K562 (cell line): Measurements from ENCODE around the gene CGB3.

Source experiments
- FOS ChIP-seq: IDR thresholded peaks from 3 replicates; pipeline ENCODE4 v1.6.1; 2011; ENCODE audit not compliant: insufficient read length; ENCODE audit errors: extremely low read depth
- GTF2F1 ChIP-seq: IDR thresholded peaks from 2 replicates; pipeline ENCODE4 v1.6.1; 2011; ENCODE audit warnings: low read depth, low read length, improper control_type of control experiment
- HNRNPLL ChIP-seq: fragments of 200-400 bp; formaldehyde crosslinking; IDR thresholded peaks from 2 replicates; pipeline ENCODE4 v1.6.1; 2017; ENCODE audit warnings: low read length, low read depth, mild to moderate bottlenecking; ENCODE audit not compliant: poor library complexity, severe bottlenecking
- HSF4 ChIP-seq: fragments of 250-450 bp; sonication (Bioruptor Pico); IDR thresholded peaks from 2 replicates; pipeline ENCODE4 v2.1.2; 2022; ENCODE audit warnings: mild to moderate bottlenecking, moderate library complexity, borderline replicate concordance
- MYC ChIP-seq, 2 experiments: fragments of 250-450 bp in 1 of 2; sonication (Bioruptor Pico) in 1 of 2; IDR thresholded peaks; 2 replicates each; pipeline versions ENCODE4 v1.5.1 to v1.6.1; 2012 to 2021; ENCODE audit warnings: low read depth in 2 of 2, borderline replicate concordance in 1 of 2, improper control_type of control experiment in 1 of 2, low read length in 1 of 2, mild to moderate bottlenecking in 1 of 2, moderate library complexity in 1 of 2
- NFYB ChIP-seq: IDR thresholded peaks from 2 replicates; pipeline ENCODE4 v1.6.1; 2011; ENCODE audit warnings: mild to moderate bottlenecking, moderate library complexity; ENCODE audit not compliant: insufficient read length; ENCODE audit errors: extremely low read depth
- PML ChIP-seq: IDR thresholded peaks from 2 replicates; pipeline ENCODE4 v1.6.1; 2012; ENCODE audit warnings: low read length, inconsistent platforms
- TARDBP ChIP-seq: fragments of 450-650 bp; IDR thresholded peaks from 2 replicates; pipeline ENCODE4 v1.6.1; 2016
- TGIF2 ChIP-seq: sonication (generic); formaldehyde crosslinking; IDR thresholded peaks from 2 replicates; pipeline ENCODE4 v1.8.1; 2022; ENCODE audit warnings: mild to moderate bottlenecking, missing genetic modification reagents, moderate library complexity
- ZKSCAN8 ChIP-seq: fragments of 200-800 bp; sonication (Bioruptor generic); IDR thresholded peaks from 2 replicates; pipeline ENCODE4 v1.6.1; 2016; ENCODE audit warnings: missing genetic modification characterization, missing compliant biosample characterization
- ZNF668 ChIP-seq: fragments of 250-450 bp; sonication (Bioruptor Pico); IDR thresholded peaks from 2 replicates; pipeline ENCODE4 v1.8.0; 2022; ENCODE audit warnings: mild to moderate bottlenecking, inconsistent platforms
- ZNF707 ChIP-seq: fragments of 250-450 bp; sonication (Bioruptor Pico); conservative IDR thresholded peaks from 2 replicates; pipeline ENCODE4 v1.8.0; 2022; ENCODE audit warnings: inconsistent platforms, mild to moderate bottlenecking, moderate library complexity

GRCh38 chr19:48990400-48990799 is 33.7 kb downstream of the CGB3 start:
- TF ChIP-seq TGIF2 (CRISPR knock-in tag) (no peak), NFYB (no peak), MYC (IDR thresholded peaks at IDR 0.05; ENCODE audit: low read depth, low read length) (no peak), MYC (CRISPR knock-in tag; IDR thresholded peaks at IDR 0.05; ENCODE audit: borderline replicate concordance, low read depth) (no peak), ZNF668 (CRISPR knock-in tag) (no peak), FOS (no peak), HNRNPLL (no peak), ZKSCAN8 (CRISPR knock-in tag) (no peak), PML (no peak), GTF2F1 (no peak), HSF4 (CRISPR knock-in tag) (no peak), ZNF707 (CRISPR knock-in tag) (no peak), TARDBP (no peak)
